Dermis blood vessel endothelial cell (primary cell): ENCODE data around the gene CFAP157. TPM values are rescaled to one million over a fixed set of nuclear protein-coding genes. Genes with fewer than 3 reads are reported as not detected.

Source experiments
- DNase-seq: peaks from one replicate; pipeline ENCODE4 v3.0.0; 2010
- total RNA-seq: library from RNA; depleted of rRNA; stranded (reverse); fragments of >200 nt; gene quantifications from 2 replicates; pipeline ENCODE4 v1.2.3, GENCODE V29; 2014

Gene CFAP157
- not detected in 2 replicates for total RNA-seq

DNA sequence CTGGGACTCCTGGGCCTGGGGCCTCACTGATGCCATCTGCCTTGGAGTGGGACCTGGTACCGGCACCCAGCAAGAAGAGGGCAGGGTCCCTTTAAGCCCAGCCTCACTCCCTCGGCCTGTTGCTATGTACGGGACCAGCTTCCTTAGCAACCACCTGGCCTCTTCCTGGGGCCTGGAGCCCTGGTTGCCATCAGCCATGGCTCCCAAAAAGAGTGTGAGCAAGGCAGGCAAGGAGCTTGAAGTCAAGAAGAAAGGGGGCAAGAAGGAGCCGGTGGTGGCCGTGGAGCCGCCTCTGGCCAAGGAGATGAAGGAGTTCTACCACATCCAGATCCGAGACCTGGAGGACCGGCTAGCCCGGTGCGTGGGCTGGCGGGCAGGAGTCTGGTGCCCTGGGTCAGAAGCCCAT is at the start of gene CFAP157:
Gene CFAP157, plus strand, starts transcription at position 153 of the 406 bp plus-strand sequence. Its CDS starts 44 bp downstream, at position 197.
- peak; percentile 38 for DNase-seq

DNA sequence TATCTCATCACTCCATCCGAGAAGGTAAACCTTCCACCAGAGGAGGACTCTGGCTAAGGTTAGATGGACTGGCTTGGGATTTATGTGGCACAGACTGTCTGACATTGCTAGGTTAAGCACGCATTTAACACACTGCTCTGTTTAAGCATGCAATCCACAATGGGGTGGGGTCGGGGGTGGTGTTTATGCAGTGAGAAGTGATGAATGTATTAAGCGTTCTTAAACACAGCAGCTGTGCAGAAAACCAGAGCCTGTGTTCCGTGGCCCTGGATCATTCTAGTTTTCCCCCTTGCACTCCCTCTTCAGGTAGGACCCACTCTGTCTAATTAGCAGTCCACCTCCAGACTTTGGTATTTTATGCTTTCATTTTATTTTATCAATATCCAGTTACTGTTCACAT is 48.4 kb upstream of the CFAP157 start:
- no peak for DNase-seq

DNA sequence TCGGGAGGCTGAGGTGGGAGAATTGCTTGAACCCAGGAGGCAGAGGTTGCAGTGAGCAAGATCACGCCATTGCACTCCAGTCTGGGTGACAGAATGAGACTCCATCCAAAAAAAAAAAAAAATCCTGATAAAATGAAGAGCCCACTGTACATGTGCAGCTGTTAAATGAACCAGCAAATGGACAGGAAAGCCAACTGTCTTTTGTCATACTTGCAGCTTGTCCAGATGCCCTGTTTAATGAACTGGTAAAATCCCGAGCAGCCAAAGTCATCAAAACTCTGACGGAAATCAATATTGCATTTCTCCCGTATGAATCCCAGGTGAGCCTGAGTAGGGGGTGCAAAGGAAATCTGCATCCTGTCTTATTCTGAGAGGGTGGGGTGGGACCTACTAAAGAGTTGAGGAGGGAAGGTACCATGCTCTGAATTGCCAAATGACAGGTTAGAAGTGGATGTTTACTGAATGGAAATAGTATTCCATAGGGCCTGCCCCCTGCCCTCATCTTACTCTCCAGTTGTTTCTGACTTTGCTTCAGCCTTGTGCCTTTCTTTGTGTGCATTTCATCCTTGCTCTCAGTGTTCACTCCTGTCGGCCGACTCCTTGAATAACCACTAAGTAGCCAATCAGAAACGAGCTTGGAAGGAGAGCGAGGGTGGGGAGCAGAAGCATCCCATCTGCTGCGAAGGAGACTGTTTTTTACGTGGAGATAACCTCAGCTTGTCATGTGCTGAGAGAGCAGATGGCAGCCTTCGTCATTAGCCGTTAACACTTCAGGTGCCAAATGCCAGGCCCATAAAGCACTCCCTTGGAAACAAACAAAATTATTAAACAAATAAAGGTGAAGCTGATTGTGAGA is 45.7 kb upstream of the CFAP157 start:
- DNase-seq = no peak

DNA sequence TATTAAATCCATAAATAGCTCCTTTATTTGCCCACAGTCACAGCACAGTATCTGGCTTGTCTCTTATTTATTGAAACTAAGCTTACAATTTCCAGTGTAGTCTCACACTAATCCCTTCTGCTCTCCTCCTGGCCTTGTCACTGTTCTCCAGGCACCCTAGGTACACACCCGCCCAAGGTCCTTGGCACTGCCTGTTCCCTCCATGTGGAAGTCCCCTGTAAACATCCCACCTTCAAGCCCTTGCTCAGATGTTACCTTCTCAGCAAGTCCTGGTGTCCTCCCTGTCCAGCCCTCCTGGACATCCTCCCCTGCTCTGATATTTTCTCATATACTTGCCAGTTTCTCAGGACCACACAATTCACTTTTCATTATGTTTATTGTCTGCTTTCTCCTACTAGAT is 44.2 kb upstream of the CFAP157 start:
- DNase-seq = no peak

DNA sequence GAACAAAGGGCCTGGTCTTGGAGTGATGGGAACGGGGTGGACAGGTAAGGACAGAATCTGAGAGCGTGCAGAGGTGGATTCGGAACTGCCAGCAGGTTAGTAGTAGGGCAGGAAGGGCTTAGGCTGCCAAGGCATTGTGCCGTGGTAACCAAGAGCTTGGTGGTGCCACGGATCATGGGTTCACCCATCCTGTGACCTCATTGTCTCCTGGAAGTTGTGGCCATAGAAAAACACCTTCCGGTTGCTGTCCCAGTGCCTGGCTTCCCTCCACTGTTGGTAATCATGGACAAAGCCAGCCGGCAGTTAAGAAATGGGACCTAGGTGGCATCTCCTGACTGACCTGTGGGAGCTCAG is 42.5 kb upstream of the CFAP157 start:
- DNase-seq = no peak

DNA sequence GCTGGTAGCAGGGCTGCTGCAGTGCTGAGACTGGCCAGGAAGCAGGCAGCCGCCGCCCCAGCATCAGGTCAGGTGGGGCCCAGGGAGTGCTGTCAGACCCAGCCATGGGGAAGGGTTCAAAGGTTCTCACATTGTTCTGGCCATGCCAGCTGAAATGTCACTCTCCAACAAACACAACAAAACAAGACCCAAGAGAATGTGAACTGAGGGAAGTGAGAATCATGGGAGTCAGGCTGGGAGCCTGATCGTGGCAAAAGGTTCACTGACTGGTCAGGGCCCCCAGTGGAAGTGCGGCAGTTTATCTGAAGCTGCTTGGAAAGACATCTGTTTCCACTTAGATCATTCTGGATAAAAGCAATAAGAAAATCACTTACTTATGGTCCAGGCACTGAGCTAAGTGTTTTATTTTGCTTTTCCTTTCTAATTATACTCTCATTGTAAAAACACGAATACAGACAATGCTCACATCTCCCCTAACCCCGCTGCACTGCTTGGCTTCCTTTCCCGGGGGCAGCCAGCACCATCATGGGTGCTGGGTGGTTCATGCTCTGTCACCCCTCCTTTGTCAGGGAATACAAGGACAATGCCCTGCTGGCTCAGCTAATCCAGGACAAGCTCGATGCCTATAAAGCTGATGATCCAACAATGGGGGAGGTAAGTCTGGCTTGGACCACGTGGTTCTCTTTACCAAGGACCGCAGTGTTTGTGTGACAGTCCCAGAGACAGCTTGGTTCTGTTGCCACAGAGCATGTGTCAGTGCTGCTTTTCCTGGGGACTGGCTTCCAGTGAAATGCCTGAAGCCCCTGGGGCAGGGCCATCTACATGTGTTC is 41.9 kb upstream of the CFAP157 start:
- DNase-seq = no peak

DNA sequence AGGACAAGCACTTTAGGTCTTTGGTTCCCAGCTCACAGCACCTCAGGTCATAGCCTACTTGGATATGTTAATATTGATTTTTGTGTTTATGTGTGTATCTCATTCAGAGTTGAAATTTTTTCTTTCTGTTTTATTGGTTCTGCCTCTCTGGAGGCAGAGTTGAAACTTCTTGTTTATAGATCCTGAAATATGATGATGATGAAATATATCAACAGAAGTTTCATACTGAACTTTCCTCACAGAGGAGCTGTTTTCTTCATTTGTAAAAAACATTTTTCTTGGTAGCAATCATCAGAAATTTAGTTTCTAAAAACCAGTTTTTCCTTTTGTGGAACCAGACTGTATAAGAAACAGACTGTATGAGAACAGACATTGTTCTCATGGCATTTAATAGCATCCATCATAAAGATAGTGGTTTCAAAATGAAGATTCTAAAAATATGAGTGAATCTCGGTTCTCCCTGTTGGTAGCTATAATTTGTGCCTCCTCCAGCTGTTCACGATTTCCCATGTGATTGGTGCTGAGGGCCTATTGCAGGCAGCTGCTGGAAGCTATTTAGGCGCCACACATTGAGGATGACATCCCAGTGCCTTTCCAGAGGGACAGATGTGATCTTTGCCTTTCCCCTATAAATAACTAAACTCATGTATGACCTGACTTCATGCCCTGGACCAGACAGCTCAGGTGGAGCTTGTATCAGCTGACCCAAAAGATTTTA is 39.5 kb upstream of the CFAP157 start:
- no peak for DNase-seq

DNA sequence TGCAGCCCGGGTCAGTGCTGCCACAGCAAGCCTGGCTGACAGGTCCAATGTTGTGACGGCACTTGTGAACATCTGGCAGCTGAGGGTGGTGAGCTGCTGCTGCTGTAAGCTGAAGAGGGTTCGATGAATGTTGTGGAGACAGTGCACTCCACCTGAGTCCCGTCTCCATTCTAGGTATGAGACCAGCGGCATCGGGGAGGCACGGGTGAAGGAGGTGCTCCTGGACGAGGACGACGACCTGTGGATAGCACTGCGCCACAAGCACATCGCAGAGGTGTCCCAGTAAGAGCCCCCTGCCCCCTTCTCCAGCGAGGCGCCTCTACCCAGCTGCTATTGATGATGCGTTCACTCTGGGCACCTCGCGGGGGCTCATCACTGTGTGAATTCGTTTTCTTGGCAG is 38.9 kb upstream of the CFAP157 start:
- no peak for DNase-seq

DNA sequence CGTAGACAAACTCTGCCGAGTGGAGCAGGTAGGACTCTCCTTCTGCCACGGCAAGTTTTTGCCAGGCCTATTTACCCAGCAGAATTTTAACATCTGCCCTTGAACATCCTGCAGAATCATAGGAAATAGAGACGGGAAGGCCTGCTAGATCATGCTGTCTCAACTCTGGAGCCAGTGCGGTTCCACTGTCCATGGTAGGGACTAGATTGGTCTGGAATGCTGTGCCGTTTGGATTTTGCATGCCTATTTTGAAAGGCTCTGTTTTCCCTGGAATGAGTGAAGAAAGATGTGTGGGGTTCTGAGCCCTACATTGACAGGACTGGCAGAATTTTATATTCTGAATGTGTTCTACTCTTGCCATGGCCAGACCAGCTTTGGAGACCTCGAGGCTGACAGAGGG is 33.6 kb upstream of the CFAP157 start:
- DNase-seq = no peak

DNA sequence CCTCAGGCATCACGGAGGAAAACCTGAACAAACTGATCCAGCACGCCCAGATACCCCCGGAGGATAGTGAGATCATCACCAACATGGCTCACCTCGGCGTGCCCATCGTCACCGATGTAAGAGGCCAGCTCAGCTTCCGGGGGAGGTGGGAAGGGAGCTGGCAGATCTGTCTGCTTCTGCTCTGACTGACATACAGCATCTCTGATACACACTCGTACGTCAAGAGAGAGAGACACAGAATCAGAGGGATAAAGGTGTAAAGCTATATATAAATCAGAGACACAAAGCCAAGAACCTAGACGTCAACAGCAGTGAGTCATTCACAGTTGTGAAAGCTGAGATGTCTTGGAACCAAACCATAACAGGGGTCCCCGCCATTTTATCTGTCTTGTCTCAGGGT is 30.1 kb upstream of the CFAP157 start:
- DNase-seq = no peak

DNA sequence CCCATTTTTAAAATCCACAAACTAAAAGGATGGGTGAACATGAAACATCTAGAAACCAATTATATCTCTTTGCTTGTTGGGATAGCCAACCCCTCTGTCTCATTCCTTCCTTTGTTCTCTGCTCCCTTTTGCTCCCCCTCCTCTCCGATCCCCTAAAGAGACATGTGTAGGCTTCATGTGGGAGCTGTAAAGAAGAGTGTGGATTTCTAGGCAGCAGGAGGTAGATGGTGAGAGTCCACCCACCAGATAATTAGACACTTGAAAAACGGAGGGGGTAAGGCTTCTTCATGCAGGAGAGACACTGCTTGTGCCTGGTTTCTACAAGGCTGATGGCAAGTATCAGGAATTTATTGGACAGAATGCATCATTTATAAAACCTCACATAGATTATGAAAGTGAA is 27.3 kb upstream of the CFAP157 start:
- no peak for DNase-seq

DNA sequence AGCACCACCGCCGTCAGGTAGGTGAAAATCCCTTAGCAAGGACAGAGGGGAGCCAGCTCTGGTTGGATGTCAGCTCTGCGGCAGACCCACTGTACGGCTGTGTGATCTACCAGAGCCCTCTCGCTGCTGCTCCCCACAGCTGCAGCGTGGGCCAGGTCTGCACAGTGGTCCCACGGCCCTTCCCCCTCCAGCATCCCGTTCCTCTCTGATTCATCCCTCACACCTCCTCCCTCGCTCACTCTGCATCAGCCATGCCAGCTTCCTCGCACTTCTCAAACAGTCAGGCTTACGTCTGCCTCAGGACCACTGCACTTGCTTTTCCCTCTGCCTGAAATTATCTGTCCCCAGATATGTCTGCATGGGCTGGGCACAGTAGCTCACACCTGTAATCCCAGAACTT is 26.6 kb upstream of the CFAP157 start:
- DNase-seq = no peak

DNA sequence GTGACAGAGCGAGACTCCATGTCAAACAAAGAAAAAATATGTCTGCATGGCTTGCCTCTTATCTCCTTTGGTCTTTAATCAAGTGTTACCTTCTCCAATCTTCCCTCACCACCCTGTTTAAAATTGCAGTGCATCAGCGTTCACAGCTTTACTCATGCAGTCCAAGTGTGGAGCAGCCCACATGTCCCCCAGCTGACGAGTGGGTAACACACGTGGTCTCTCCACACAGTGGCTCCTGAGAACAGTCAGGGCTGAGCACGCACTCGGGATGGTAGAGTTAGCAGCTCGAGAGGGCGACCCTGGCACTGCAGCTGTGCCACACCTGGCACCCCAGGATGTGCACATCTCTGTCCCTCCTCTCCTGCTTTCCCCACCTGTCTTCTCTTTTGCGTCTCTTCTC is 25.9 kb upstream of the CFAP157 start:
- DNase-seq = no peak

DNA sequence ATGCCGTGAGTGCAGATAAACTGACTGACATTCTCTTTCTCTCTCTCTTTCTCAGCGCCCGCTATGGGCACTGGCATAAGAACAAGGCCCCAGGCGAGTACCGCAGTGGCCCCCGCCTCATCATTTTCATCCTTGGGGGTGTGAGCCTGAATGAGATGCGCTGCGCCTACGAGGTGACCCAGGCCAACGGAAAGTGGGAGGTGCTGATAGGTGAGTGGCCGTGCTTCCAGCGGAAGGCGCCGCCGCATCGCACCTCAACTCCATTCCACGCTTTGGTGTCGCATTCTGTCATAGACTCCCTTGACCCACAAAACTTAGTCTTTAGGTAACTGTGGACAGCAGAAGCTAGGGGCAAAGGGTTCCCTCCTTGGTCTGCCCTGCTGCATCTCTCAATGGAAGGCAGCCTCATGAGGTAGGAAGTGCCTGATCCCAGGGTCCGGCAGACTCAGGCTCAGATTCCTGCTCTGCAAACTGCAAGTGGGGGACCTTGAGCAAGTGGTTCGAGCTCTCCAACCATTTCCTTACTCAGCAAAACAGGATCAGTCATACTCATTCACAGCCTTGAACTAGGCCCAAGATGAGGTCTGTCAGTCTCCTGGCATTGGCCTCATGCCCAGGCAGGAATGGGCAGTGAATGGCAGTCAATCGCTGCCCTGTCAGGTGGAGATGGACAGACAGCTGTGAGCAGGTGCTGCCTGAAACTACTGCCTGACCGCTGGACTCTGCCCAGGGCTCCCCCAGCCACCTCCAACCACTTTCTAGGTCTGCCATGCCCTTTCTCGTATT is 24.2 kb upstream of the CFAP157 start:
- DNase-seq = no peak

DNA sequence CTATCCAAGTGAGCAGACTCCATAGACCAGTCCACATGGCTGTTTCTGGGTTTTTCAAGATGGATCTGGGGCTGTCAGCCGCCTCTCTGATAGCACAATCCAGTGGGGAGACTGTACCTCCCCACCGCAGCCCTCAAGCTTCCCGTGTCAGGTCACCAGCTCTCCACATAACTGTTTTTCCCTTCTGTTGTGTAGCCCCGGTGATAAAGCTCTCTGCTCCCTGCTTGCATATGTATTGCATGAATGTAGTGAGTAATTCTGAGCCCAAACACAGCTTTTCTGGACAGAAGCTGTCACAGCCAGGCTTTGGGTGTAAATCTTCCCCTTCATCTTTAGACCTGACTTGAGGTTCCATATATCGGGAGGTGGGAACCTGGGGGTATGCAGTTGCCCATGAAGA is 23.1 kb upstream of the CFAP157 start:
- no peak for DNase-seq

DNA sequence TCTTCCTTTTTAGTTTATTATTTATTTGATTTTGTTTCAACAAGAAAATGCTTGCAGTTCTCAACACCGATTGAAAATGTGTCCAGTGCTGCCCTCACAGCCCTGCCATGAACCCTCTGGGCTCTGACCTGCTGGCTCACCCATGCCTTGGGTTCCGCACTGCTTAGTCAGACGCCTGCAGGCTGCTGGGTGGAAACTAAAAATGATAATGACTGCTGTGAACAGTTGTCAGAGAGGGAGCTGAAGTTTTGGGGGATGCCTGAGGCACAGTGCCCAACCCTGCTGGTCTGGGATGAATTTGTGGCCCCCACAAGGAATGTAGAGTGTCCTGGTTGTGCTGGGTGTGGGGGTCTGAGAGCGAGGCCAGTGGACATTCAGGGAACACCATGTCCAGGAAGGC is 22.2 kb upstream of the CFAP157 start:
- DNase-seq = no peak

DNA sequence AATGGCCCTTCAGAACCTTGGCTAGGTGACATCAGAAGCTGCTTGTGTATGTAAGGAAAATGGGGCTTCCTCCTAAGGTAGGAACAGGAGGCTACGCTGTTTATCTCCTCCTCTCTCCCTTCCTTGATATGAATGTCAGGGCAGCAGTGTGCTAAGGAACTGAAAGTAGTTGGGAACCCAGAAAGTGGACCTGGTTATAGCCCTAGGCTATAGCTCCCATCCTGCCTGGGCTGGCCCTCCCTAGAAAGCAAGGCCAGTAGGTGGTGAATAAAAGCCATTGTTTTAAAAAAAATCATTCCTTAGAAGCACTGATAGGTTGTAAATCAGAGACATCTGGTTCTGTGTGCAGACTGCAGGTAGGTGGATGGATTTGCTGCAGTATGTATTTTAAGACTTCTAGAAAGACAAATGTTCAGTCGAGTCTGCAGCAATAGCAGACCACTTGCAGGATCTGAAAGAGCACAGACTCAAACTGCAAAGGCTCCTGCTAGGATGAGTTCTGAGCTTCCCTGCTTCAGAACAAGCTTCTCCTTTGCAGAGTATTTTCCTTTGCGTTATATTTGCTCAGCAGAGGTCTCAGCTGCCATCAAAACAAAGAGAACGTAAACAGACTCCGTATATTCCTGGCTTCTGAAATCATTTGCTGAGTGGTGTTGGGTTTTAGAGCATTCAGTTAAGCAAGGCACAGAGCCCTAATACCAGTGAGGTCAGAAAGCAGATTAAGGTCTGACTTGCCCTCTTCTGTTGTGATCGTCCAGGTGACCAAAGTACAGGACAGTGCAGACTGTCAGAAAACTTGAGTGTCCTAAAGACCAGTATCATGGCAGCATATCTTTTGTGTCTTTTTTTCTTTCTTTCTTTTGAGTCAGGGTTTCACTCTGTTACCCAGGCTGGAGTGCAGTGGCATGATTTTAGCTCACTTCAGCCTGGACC is 20.1 kb upstream of the CFAP157 start:
- DNase-seq = no peak

DNA sequence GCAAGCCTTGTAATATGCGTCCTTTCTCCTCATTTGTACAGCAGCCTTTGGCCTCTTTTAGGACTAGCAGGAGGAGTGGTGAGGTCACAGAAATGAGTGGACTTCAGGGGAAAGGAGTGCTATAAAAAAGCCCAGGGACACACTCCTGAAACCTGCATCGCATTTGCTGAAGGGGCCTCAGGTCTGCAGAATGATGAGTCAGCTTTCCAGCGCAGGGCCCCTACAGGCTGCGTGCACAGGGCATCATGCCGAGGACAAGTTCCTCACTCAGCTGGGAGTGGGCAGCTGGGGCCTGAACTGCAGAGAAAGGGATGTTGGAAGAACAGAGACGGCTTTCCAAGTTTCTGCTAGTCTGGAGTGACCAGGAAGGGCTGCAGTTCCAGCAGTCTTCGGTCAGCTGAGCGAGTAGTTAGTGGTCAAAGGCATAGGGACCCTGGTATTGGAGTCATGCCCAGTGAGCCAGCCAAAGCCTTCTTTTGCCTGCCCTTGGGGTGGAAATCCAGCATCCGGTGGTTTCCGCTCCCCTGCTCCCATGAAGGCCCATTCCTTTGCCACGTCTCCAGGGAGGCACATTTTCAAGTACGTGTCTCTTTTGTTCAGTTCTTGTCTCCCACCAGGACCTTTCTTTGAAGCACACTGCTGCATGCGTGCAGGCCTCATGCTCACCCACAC is 17.3 kb upstream of the CFAP157 start:
- DNase-seq = no peak

DNA sequence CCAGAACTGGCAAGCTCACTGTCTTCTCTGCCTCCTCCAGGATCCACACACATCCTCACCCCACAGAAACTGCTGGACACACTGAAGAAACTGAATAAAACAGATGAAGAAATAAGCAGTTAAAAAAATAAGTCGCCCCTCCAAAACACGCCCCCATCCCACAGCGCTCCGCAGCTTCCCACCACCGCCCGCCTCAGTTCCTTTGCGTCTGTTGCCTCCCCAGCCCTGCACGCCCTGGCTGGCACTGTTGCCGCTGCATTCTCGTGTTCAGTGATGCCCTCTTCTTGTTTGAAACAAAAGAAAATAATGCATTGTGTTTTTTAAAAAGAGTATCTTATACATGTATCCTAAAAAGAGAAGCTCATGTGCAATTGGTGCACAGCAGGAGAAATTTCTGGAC is 16.1 kb upstream of the CFAP157 start:
- DNase-seq = no peak

DNA sequence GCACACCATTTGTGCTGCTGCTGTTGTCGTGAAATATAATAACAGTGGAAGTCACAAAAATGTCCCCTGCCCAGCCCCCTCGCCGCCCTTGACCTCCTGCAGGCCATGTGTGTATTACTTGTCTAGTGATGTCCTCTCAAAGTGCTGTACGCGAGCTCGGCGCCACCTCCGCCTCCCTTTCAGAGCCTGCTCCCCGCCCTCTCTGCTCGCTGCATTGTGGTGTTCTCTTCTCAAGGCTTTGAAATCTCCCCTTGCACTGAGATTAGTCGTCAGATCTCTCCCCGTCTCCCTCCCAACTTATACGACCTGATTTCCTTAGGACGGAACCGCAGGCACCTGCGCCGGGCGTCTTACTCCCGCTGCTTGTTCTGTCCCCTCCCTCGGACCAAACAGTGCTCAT is 14.7 kb upstream of the CFAP157 start:
- no peak for DNase-seq

DNA sequence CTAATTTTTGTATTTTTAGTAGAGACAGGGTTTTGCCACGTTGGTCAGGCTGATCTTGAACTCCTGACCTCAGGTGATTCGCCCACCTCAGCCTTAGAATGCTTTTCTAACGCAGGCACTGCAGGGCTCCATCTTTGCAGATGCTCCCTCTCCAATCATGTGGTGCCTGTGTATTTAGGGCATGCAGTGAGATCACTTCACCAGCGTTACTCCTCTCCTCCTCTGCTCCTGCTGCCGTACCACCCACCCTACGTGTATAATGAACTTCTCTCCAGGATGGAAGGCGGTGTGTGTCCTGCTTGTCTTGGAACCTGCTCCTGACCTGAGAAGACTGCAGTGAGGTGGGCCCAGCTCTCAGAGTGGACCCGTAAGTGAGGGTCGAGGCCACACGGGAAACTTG is 13.6 kb upstream of the CFAP157 start:
- DNase-seq = no peak
